Tibial nerve (tissue), 4 donors: ENCODE measurements around the gene ABHD3. TPM values are rescaled to one million over a fixed set of nuclear protein-coding genes. Genes with fewer than 3 reads are reported as not detected.
"Not testable (repeated sequence)": the region's sequence is repeated elsewhere in the genome, so short reads cannot be mapped to it uniquely, and the experiment has no call there.

Experiments
- DNase-seq, 2 donors: peaks; one replicate each; pipeline ENCODE4 v3.0.0-alpha.2; 2019; ENCODE audit warnings: low spot score in 2 of 2
- H3K27ac ChIP-seq, 4 donors: fragments of 200-600 bp; sonication (generic) in 3 of 4; one replicate each; pipeline ENCODE4 v1.5.1; 2017 to 2019; ENCODE audit warnings: mild to moderate bottlenecking in 1 of 4
- H3K27me3 ChIP-seq, 2 donors: fragments of 200-600 bp; sonication (generic) in 1 of 2; one replicate each; pipeline versions ENCODE4 v1.5.1 to v1.6.0; 2017 to 2019
- H3K36me3 ChIP-seq, 3 donors: fragments of 200-600 bp; sonication (generic); one replicate each; pipeline ENCODE4 v1.5.1; 2018 to 2019
- H3K4me1 ChIP-seq, 4 donors: fragments of 200-600 bp; sonication (generic) in 3 of 4; one replicate each; pipeline ENCODE4 v1.5.1; 2017 to 2019
- H3K4me3 ChIP-seq, 4 donors: fragments of 200-600 bp; sonication (generic) in 3 of 4; one replicate each; pipeline ENCODE4 v1.5.1; 2017 to 2019; ENCODE audit warnings: mild to moderate bottlenecking in 1 of 4, moderate library complexity in 1 of 4
- H3K9me3 ChIP-seq, 4 donors: fragments of 200-600 bp; sonication (generic) in 3 of 4; one replicate each; pipeline ENCODE4 v1.5.1; 2017 to 2019
- CTCF ChIP-seq, 5 experiments: fragments of 200-600 bp in 3 of 5; fragments of 450-650 bp in 2 of 5; sonication (generic) in 3 of 5; IDR thresholded peaks; one replicate each; pipeline ENCODE4 v1.5.1; 2016 to 2019; ENCODE audit warnings: antibody characterized with exemption in 5 of 5, mild to moderate bottlenecking in 3 of 5, moderate library complexity in 2 of 5
- EP300 ChIP-seq, 2 donors: sonication (generic); formaldehyde crosslinking; IDR thresholded peaks; one replicate each; pipeline ENCODE4 v1.6.1; 2017; ENCODE audit warnings: antibody characterized with exemption in 2 of 2, mild to moderate bottlenecking in 1 of 2
- POLR2A ChIP-seq, 2 donors: fragments of 450-650 bp; IDR thresholded peaks; one replicate each; pipeline ENCODE4 v1.6.1; 2017; ENCODE audit warnings: antibody characterized with exemption in 2 of 2, mild to moderate bottlenecking in 2 of 2, moderate library complexity in 2 of 2
- WGBS, 2 donors: methylation state at CpG; one replicate each; pipeline ENCODE4 v1.1.5; 2018; 5-methylcytosine and 5-hydroxymethylcytosine counted together
- total RNA-seq, 4 donors: library from RNA; depleted of rRNA; stranded (reverse); fragments of >200 nt; gene quantifications; one replicate each; pipeline ENCODE4 v1.1.0, GENCODE V29; 2016

Gene ABHD3
- total RNA-seq, 4 donors from 2014 or later: 8.6 to 15.7 (median 12.8) TPM

GRCh38 chr18:21638822-21639221 lies 65.8 kb downstream of the ABHD3 start:
- H3K4me3 ChIP-seq: no peak overlapping the region
- no peak overlapping the region for H3K27ac ChIP-seq
- H3K27me3 ChIP-seq: no peaks in the 10 kb centered on the region
- H3K4me1 ChIP-seq: no peaks in the 10 kb centered on the region
- H3K9me3 ChIP-seq: no peaks in the 10 kb centered on the region
- DNase-seq: no peak
- TF ChIP-seq CTCF (IDR thresholded peaks at IDR 0.05) (no peak), EP300 (IDR thresholded peaks at IDR 0.05) (no peak), POLR2A (IDR thresholded peaks at IDR 0.05) (no peak)
- WGBS, 2 donors: 83 to 88% methylated on average over 3 of the region's 3 CpGs
- peaks cover 0 to 10% (median 0%) of the 10 kb centered on the region in 3 donors for H3K36me3 ChIP-seq

- H3K27me3 ChIP-seq: no peaks in the 10 kb centered on the region
- no peak for DNase-seq
- TF ChIP-seq EP300 (IDR thresholded peaks at IDR 0.05): no peak
- TF ChIP-seq CTCF (IDR thresholded peaks at IDR 0.05): no peak
- no peak for TF ChIP-seq POLR2A (IDR thresholded peaks at IDR 0.05)
- WGBS, 2 donors: 89 to 90% methylated on average over 13 of the region's 13 CpGs
- H3K9me3 ChIP-seq: no peaks in the 10 kb centered on the region
- peaks cover 0 to 20% (median 0%) of the 10 kb centered on the region in 3 donors for H3K36me3 ChIP-seq
- H3K27ac ChIP-seq: no peak overlapping the region
- no peaks in the 10 kb centered on the region for H3K4me1 ChIP-seq
- H3K4me3 ChIP-seq: no peak overlapping the region
These were observed 67.8 kb downstream of the ABHD3 start for GRCh38 chr18:21636769-21637168.

GRCh38 chr18:21634588-21635199 lies 69.9 kb downstream of the ABHD3 start:
- Histone ChIP-seq H3K4me3 (no peak overlapping the region), H3K36me3 (peaks cover 0 to 40% (median 0%) of the 10 kb centered on the region in 3 donors), H3K27ac (no peak overlapping the region), H3K27me3 (no peaks in the 10 kb centered on the region), H3K9me3 (no peaks in the 10 kb centered on the region), H3K4me1 (no peaks in the 10 kb centered on the region)
- 81 to 91% methylated on average over 4 of the region's 4 CpGs for WGBS, 2 donors
- no peak for TF ChIP-seq POLR2A (IDR thresholded peaks at IDR 0.05)
- no peak for TF ChIP-seq EP300 (IDR thresholded peaks at IDR 0.05)
- no peak for TF ChIP-seq CTCF (IDR thresholded peaks at IDR 0.05)
- no peak for DNase-seq

- TF ChIP-seq EP300 (IDR thresholded peaks at IDR 0.05): no peak
- no peak for TF ChIP-seq CTCF (IDR thresholded peaks at IDR 0.05)
- TF ChIP-seq POLR2A (IDR thresholded peaks at IDR 0.05): no peak
- H3K9me3 ChIP-seq: no peaks in the 10 kb centered on the region
- no peak overlapping the region for H3K4me3 ChIP-seq
- H3K27me3 ChIP-seq: no peaks in the 10 kb centered on the region
- H3K27ac ChIP-seq: no peak overlapping the region
- 55 to 90% methylated on average over 1 of the region's 1 CpG for WGBS, 2 donors
- H3K36me3 ChIP-seq: peaks cover 0 to 60% (median 2%) of the 10 kb centered on the region in 3 donors
- DNase-seq: no peak
- no peaks in the 10 kb centered on the region for H3K4me1 ChIP-seq
These were observed 72.2 kb downstream of the ABHD3 start for GRCh38 chr18:21632393-21632792.

- H3K27ac ChIP-seq: no peak overlapping the region
- 82 to 86% methylated on average over 9 of the region's 9 CpGs for WGBS, 2 donors
- DNase-seq: no peak
- no peaks in the 10 kb centered on the region for H3K9me3 ChIP-seq
- no peak overlapping the region for H3K4me3 ChIP-seq
- TF ChIP-seq POLR2A (IDR thresholded peaks at IDR 0.05): no peak
- no peak for TF ChIP-seq EP300 (IDR thresholded peaks at IDR 0.05)
- no peak for TF ChIP-seq CTCF (IDR thresholded peaks at IDR 0.05)
- peaks cover 2 to 83% (median 13%) of the 10 kb centered on the region in 3 donors for H3K36me3 ChIP-seq
- no peaks in the 10 kb centered on the region for H3K27me3 ChIP-seq
- H3K4me1 ChIP-seq: no peaks in the 10 kb centered on the region
These were observed 75.3 kb downstream of the ABHD3 start for GRCh38 chr18:21629089-21629832.

GRCh38 chr18:21621640-21622039 lies 82.9 kb downstream of the ABHD3 start:
- H3K4me3 ChIP-seq, H3K27ac ChIP-seq, H3K9me3 ChIP-seq, H3K27me3 ChIP-seq, H3K4me1 ChIP-seq, DNase-seq: not testable (repeated sequence)
- H3K36me3 ChIP-seq: peaks cover 0 to 64% (median 23%) of the 10 kb centered on the region in 3 donors
- WGBS, 2 donors: 87 to 93% methylated on average over 9 of the region's 9 CpGs
